HG03378 (cell line): ENCODE measurements around the gene ANK3.

Experiments used
- ATAC-seq: cut with Tn5 transposase; IDR thresholded peaks from one replicate; pipeline ENCODE4 v1.9.1; 2021; ENCODE audit warnings: mild to moderate bottlenecking, moderate library complexity; ENCODE audit not compliant: unreplicated experiment

Gene ANK3

DNA sequence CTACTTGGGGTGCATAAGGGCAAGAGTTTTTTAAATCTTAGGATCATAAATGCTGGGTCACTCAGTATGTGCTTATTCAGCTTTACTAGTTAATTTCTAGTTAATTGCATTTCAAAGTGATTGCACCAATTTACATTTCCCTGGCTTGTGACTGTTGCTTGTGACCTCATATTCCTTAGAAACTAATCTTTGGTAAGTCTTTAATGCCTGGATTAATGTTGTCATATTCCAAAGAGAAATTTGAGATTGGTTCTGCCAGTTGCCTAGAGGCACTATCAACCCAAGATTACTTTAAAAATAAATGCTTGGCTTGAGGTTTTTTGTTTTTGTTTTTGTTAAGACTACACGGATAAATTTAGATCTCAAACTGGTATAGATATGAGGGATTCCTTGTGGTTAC lies 103.1 kb downstream of the ANK3 start:
- ATAC-seq = no peak

DNA sequence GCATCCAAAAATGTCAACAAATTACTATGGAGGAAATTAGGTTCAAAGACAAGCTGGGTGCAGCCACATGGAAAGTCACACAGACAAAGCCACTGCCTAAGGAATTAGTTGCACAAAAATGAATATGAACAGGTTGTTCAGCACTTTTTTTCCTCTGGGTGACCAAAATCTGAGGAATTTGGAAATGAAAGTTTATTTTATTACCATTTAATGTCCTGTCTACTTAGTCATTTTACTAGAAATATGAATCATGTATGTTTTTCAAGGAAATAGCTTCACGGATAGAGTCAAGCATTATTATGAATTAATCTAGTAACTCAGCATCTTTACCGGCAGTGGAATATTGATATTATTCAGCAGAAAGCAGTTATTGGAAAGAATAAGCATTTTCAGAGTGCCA lies 106.3 kb downstream of the ANK3 start:
- no peak for ATAC-seq

DNA sequence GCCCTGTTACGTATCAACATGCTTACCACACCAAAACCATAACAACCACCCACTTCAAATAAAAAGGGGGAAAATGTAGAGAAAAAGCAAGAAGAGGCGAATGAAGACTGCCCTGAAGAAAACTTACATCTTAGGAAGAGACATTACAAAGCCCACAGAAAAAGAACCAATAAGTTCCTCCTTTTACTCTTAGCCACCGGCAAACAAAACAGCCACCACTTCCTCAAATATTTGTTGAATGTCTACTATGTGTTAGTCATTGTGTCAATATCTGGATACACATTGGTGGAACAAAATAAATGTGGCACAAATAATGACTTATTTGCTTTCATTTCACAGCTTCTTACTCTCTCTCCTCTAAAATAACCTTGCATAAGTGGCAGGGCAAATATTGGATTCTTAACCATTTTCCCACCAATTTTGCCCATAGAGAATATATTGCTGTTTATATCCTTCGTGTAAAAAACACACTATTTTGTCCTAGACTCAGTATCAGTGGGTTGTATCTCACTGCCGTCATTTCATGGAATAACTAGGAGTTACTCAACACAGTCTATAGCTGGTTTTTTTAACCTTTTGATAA lies 106.8 kb downstream of the ANK3 start:
- no peak for ATAC-seq

DNA sequence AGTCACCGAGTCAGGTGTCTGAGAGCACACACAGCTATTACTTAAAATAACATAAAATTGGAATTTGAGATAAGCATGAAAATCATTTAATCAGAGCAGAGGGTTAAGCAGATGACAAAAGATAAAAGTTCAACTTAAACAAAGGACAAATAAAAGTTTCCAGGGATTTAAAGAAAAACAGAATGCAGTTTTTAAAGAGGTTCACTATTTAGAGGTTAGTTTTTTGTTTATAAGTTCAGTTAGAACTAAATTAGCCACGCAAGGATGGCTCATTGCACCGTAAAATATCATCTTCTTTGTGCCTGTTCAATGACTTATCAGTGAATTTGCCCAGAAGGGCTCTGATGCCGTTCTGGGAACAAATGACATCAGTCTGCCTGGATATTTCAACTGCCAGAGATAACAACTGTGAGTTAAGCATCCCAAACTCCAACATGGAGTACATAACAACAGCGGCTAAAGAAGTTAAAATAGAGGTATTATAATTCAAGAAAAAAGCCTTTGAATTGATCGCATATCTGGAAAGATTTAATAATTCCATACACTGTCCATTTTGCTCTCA lies 107.8 kb downstream of the ANK3 start:
- ATAC-seq = no peak

- ATAC-seq = no peak
Measured at GRCh38 chr10:60281331-60281730, 108.3 kb downstream of the ANK3 start.

DNA sequence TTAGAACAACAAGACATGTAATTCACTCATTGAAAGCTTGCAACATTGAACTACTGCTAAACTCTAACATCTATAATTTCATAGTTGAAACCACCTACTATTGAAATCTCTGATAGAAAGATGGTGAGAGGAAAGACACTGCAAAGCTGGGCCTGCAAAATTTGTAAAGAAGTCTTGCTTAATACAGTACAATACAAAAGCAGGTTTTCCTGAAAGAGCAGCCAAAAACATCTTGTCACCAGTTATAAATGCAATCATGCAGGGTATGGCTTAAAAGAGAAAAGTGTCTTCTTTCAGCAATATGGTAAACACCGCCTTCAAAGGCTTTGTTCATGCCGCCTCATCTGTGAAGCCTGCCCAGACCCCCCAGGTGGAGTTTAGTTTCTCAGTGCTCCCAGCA lies 109.2 kb downstream of the ANK3 start:
- no peak for ATAC-seq

- ATAC-seq = no peak
Measured at GRCh38 chr10:60277656-60278055, 112.0 kb downstream of the ANK3 start.

- ATAC-seq = no peak
Measured at GRCh38 chr10:60276232-60276631, 113.4 kb downstream of the ANK3 start.

GRCh38 chr10:60271319-60272040 lies 118.2 kb downstream of the ANK3 start:
- ATAC-seq = no peak

GRCh38 chr10:60270426-60270825 lies 119.2 kb downstream of the ANK3 start:
- ATAC-seq = no peak

- no peak for ATAC-seq
Measured at GRCh38 chr10:60267802-60268201, 121.9 kb downstream of the ANK3 start.

DNA sequence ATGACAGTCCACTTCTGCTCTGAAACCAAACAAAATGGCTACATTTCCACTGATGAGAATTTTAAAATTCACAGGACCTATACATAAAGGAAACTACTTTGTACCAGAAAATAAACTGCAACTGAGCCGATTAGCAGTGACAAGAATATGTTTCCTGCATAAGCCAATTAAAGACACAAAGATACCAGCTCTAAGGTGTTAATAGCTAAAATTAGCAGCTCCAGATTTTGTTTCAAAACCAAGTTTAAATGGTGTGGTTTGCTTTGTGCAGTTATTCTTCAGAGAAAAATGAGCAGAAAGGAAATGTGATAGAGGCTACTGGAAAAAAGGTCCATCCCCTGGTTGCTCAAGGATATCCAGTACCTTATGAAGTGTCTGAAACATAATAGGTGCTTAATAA lies 123.2 kb downstream of the ANK3 start:
- no peak for ATAC-seq

- no peak for ATAC-seq
Measured at GRCh38 chr10:60262647-60263126, 127.0 kb downstream of the ANK3 start.

DNA sequence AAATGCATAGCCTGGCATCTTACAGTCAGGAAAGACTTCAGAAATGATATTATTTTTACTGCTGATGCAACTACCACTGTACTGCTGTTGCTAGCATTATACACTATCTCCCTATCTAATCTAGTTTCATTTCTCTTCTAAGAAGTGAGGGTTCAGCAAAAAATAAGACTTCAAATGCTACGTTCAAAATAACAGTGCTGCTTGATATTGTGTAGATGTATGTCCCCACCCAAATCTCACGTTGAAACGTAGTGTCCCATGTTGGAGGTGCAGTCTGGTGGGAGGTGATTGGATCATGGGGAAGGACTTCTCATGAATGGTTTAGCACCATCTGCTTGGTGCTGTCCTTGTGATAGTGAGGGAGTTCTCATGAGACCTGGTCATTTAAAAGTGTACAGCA lies 129.4 kb downstream of the ANK3 start:
- ATAC-seq = no peak

GRCh38 chr10:60258429-60258797 lies 131.3 kb downstream of the ANK3 start:
- no peak for ATAC-seq

- no peak for ATAC-seq
Measured at GRCh38 chr10:60257767-60258428, 131.8 kb downstream of the ANK3 start.

- ATAC-seq = no peak
Measured at GRCh38 chr10:60254776-60255175, 134.9 kb downstream of the ANK3 start.

GRCh38 chr10:60253484-60253883 lies 136.2 kb downstream of the ANK3 start:
- no peak for ATAC-seq

DNA sequence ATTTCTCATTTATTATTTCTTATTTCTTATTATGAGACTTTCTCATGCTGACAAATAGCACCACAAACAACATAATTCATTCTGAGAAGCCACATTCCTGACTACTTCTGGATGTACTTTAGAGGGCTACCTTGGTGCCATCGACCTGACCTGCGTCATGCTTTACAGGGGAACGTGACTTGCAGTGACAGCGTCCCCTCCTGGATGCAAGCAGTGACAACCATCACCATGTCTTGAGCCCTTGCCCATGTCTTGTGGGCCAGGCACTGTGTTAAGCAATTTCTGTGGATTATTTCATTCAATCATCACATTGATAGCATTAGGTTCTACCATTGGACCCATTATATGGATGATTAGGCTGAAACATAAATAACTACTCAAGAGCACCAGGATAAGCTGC lies 137.0 kb downstream of the ANK3 start:
- no peak for ATAC-seq

- no peak for ATAC-seq
Measured at GRCh38 chr10:60246382-60246781, 143.3 kb downstream of the ANK3 start.

- no peak for ATAC-seq
Measured at GRCh38 chr10:60239228-60239627, 150.4 kb downstream of the ANK3 start.

- no peak for ATAC-seq
Measured at GRCh38 chr10:60238759-60239100, 150.9 kb downstream of the ANK3 start.
